LoVo (cell line): Measurements from ENCODE around the gene ANKRD13B.

Source experiments
- DNase-seq: peaks from one replicate; pipeline ENCODE4 v3.0.0-alpha.2; 2016; ENCODE audit warnings: low spot score

The ANKRD13B gene

DNA sequence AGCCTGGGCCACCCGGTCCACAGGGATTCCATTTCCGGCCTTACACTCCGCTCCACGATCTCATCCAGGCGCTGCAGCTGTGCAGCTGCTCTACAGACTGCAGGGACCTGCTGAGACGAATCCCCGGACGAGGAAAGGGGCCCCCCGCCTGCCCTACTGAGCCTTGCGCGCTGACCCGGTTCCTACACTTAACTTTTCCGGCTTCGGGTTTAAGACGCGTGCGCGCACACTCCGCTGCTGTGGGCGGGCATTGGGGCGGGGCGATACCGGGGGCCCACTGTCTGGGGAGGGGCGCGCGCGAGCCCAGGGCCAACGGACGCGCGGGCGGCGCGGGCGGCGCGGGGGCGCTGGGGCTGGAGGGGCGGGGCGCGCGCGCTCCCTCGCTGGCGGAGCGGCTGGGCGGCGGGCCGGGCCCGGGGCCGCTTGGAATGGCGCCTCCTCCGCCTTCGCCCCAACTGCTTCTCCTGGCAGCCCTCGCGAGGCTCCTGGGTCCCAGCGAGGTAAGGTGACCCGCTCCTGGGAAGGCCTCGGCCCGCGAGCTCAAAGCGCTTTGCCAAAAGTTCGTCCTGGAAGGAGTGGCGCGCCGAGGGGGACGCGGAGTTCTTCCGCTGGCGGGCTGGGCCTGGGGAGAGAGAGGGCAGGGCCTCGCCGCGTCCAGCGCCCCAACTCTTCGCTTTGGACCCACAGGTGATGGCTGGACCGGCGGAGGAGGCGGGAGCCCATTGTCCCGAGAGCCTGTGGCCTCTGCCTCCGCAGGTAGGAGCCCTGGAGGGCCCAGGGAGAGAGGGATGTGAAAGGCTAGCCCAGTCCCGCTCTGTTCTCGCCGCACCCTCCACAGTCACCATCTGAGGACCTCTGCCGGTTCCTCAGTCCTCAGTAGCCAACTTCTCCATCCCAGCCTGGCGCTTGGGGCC lies 24.3 kb upstream of the ANKRD13B start, which contains the start of gene TP53I13:
TP53I13 (plus strand) TSS at position 371 of the 914 bp plus-strand sequence; CDS start at position 429, 58 bp downstream.
- peak; percentile 48 for DNase-seq

DNA sequence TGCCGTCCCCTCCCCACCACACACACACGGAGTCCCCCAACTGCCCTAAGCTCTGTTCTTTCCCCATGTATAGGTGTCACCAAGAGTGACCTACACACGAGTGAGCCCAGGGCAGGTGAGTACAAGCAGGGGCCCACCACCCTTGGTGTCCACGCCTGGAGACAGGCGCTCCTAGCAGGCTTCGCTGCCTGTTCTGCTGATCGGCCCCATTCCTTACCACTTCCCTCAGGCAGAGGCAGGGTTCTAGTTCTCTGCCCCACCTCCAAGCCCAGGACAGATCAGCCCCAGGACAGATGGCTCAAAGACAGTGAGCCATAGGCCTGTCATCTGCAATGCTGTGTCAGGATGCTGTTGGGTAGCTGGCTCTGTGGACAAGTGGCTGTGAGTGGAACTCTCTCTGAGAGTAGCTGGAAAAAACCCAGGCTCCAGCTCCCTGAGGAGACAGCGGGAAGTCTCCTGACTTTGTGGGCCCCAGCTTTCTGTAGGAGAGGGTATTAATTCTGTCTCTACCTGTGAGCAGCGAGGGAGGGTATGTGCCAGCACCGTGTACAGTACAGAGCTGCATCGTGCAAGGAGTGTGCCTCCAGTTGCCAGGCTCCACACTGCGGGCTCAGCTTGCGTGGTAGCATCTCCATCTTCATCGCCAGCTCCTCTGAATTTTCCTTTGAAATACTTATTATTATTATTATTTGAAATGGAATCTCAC lies 23.5 kb upstream of the ANKRD13B start:
- DNase-seq: no peak

DNA sequence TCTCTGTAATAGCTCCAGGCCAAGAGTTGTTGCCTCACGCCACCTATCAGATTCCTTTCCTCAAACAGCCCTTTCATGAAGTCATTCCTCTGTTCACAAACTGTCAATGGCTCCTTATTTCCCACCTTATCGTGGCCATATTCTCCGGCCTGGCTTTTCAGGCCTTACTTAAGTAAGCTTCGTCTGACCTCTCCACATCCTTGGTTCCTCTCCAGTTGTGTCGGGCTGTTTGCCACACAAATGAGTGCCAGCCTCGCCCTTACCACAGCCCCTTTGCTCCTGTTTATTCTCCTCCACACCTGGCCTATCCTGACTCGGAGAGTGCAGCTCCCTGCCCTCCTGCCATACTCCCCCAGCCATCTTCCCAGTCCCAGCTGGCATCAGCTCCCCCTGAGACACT lies 22.4 kb upstream of the ANKRD13B start:
- DNase-seq: no peak

DNA sequence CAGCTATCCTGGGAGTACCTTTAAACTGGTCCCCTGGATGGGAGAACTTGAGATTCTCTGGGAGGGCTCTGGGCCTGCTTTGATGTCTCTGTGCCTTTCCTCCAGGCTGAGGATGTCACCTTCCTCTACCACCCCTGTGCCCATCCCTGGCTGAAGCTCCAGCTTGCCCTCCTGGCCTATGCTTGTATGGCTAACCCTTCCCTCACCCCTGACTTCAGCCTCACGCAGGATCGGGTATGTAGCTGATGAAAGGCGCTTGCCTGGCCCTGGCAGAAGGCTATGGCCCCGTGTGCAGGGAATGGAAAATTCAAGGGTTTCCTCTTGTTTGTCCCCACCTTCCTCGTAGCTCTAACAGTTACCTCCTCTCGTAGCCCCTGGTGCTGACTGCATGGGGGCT lies 21.4 kb upstream of the ANKRD13B start:
- no peak for DNase-seq

DNA sequence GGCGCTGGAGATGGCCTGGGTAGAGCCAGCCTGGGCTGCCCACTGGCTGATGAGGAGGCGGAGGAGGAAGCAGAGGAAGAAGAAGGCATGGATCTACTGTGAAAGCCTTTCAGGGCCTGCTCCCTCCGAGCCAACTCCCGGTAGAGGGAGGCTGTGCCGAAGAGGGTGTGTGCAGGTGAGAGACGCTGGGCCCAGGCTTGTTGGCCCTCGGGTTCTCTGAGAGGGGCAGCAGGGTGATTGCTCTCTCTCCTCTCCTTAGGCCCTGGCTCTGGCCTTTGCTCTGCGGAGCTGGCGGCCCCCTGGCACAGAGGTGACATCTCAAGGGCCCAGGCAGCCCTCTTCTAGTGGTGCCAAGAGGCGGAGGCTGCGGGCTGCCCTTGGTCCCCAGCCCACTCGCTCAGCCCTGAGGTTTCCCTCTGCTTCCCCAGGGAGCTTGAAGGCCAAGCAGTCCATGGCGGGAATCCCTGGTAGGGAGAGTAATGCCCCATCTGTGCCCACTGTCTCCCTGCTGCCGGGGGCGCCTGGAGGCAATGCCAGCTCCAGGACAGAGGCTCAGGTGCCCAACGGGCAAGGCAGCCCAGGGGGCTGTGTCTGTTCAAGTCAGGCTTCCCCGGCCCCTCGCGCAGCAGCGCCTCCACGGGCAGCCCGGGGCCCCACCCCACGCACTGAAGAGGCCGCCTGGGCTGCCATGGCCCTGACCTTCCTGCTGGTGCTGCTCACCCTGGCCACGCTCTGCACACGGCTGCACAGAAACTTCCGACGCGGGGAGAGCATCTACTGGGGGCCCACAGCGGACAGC lies 20.9 kb upstream of the ANKRD13B start:
- no peak for DNase-seq

DNA sequence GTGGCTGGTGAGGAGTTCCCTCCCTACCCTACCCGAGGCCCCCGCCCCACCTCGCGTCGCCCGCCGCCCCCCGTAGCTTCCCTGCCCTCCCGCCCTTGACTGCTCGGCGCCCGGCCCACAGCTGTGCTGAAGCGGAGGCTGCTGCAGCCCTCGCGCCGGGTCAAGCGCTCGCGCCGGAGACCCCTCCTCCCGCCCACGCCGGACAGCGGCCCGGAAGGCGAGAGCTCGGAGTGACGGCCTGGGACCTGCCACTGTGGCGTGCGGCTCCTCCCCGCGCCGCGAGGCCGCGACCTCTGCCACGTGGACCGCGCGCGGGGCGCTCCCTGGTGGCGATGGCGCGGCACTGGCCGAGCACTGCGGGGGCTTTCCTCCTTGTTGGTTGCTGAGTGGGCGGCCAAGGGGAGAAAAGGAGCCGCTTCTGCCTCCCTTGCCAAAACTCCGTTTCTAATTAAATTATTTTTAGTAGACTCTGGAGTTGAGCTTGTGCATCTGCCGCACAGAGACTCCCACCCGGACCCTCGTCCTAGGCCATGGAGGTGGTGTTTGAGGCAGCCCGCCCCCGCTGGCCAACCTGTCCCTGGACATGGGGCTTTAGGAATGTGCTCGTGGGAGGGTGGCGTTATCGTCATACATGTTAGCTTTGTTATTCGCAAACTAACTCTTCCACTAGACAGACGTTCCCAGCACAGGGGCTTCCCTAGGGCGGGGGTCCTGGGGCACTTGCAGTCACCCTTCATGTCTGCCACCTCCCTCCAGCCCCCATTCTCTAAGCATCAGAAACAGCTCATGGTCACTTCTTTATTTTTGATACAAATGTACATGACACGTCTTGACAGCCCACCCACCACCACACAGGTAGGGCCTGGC lies 20.0 kb upstream of the ANKRD13B start:
- no peak for DNase-seq

DNA sequence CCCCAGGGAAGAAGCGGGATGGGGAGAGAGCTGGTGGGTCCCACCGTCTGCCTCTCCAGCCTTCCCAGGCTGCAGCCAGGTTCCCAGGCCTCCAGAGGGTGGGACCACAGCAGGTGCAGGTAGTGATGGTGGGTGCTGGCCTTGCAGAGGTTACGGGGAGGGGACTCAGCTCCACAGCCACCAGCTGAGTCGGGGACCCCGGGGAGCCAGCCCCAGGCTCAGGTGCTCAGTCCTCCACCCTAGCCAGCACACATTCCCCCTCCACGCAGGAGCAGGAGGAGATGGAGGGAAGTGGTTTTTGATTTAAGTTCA lies 19.4 kb upstream of the ANKRD13B start:
- no peak for DNase-seq

DNA sequence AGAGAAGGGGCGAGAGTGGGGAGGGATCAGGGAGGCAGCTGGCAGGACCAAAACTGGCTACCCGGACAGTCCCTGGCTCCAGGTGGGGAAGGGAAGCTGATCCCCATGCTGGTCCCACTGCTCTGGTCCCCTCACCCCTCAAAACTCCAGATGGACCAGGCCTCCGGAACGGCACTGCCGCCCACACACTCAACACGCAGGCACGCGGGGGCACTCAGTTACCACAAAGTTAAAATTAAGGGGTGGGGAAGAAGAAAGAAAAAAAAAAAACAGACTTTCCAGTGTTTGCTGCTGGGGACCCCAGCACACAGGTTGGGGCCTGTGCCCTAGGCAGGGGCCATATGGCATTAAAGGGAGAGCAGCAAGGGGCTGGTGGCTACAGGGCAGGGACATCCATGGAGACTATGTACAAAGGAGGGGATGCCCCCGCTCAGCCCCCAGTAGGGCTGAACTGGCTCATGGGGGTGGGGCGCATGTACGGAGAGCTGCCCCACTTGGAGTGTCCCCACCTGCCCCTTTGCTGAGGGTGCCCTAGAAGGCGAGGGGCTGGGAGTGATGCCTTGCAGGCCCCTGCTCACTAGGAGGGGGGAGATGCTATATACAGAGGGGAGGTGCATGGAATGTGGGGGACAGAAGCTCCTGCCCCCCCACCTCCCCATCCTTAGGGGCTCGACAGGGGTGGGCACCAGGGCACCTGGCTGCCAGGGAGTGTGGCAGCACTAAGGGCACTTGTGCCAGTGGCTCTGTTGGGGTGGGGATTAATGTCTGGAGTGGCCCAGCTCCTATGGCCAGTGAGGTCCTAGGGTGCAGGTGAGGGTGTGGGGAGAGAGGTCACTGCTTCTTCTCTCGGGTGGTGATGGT lies 18.8 kb upstream of the ANKRD13B start:
- no peak for DNase-seq

DNA sequence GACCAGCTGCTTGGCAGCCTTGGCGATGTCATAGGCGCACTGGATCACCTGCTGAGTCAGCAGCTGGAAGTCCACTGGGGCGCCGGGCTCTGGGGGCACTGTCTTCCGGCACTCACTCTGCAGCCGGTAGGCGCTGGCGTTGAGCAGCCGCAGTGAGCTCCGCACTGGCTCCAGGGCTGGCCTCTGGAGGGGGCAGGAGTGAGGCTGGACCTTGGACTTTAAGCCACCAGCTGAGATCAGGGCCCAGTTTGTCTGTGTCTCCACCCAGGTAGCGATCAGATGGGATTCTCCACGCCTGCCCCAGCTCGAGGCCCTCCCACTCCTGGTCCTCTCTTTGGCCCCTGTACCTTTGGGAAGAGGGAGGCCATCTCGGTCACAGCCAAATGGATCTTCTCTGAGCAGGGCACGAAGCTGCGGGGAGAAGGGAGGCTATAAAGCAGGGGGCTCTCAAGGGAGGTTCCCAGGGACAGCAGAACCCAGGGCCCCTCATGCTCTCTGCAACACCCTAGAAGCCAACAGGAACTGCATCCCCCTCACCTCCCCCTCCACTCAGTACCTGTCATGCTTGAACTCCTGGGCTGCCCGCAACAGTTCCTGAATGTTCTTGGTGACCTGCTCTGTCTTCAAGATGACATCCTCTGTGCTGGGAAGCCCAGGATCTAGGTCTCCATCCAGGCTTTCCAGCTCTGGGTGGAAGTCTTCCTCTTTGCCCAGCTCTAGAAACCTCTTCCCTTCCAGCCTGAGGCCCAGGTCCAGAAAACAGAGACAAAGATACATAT lies 18.0 kb upstream of the ANKRD13B start:
- DNase-seq: no peak

DNA sequence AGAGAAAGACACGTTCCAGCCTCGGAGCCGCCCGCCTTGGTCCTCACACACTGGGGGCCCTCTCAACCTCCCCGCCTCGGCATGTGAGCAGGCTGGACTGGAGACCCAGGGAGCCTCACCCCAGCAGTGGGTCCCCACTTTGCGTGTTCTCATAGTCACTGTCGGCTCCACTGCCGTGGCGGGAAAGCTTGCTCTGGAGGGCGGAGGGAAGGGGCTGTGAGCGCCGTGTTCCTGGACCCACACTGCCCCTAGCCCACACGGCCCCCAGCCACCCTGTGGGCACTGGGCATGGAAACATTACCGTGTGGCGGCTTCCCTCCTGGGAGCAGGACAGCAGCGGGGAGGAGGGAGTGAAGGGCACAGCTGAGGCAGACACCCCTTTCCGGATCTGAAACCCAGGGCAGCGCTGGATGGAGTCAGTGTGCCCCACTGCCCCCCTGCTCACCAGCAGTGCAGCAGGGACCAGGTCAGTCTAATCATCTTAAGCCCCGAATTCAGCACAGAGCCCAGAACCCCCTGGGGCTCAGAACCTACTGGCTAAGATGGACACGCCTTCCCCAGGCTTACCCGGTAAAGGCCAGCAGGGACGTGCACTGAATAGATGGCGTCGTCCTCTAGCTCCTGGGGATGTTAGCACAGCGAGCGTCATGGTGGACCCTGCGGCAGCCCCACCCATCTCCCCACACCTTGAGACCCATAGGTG lies 17.3 kb upstream of the ANKRD13B start:
- DNase-seq: no peak

DNA sequence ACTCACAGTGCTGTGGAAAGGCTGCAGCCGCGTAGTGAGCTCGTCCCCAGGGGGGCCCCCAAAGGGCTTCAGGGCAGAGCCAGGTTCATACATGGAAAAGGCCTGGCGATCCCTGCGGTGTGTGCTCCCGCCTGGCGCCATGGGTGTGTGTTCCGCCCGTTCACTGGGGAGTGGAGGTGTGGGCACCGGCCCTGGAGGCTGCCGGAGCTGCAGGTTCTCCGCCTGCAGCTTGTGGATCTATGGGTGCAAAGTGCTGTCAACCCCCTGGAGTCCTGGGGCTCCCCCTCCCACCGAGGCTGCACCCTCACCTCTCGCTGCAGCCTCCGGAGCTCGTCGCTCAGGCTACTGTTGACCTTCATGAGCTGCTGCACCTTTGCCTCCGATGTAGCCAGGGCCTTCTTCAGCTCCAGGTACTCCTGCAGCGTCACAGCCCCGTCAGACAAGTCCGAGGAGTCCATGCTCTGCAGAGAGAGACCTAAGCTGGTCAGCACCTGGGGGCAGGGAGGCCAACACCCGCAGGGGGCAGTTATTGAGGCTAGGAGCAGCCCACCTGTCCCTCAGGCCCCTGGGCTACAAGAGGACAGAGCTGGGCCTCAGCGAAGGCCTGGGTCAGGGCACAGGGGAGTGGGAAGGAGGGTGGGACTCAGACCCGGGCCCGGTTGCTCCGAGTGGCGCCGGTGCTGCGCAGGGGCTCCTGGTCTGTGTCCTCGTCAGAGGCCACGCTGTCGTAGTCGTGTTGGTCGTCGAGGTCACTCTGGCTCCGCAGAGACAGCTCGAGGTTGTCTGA lies 16.5 kb upstream of the ANKRD13B start:
- DNase-seq: no peak

DNA sequence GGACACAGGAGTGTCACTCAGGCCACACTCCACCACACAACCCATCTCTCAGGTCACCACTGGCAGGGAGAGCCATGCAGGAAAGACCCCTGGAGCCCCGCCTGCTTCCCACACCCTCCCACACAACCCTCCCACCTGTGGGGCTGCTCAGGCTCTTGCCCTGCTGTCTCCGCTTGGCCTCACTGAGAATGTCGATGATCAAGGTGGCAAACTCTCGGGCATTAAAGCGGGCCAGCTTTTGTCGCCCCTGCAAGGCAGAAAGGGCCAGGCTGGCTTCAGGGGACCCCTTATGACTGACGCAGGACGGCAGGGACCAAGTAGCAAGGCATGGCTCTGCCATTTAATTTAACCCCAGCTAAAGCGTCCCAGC lies 15.9 kb upstream of the ANKRD13B start:
- DNase-seq: no peak

DNA sequence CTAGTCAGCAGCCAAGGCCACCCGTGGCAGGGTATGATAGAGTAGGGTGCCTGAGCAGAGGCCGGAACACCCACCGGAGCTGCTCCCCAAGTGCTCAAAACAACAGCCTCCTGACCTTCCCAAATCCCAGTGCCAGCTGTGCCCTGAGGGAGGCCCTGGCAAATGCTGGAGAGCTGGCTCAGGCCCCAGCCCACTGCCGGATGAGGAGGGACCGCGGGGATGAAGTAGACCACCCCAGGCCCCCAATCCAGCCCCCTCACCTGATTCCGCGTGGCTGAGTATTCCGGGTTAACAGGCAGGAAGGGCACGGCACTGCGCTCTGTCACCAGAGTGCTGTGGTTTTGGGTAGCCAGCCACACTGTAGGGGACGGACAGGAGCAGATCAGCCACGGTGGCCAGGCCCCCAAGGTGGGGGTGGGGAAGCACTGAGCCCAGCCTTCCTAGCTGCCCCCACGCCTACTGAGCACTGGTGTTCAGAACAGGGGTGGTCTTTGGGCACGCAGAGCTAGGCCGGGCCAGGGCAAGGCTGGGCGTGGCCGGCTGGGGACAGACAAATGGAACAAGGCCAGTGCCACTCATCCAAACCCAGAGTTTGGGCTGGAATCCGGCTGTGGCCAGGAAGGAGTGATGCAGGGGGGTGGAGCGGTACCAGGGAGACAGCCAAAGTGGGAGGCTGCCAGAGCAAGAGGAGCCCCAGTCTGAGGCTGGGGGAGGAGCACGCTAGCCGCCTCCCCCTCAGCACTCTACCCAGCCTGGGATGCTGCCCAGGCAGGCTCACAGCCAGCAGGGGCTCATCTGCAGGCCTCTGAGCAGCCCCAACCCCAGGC lies 15.3 kb upstream of the ANKRD13B start:
- DNase-seq: no peak

DNA sequence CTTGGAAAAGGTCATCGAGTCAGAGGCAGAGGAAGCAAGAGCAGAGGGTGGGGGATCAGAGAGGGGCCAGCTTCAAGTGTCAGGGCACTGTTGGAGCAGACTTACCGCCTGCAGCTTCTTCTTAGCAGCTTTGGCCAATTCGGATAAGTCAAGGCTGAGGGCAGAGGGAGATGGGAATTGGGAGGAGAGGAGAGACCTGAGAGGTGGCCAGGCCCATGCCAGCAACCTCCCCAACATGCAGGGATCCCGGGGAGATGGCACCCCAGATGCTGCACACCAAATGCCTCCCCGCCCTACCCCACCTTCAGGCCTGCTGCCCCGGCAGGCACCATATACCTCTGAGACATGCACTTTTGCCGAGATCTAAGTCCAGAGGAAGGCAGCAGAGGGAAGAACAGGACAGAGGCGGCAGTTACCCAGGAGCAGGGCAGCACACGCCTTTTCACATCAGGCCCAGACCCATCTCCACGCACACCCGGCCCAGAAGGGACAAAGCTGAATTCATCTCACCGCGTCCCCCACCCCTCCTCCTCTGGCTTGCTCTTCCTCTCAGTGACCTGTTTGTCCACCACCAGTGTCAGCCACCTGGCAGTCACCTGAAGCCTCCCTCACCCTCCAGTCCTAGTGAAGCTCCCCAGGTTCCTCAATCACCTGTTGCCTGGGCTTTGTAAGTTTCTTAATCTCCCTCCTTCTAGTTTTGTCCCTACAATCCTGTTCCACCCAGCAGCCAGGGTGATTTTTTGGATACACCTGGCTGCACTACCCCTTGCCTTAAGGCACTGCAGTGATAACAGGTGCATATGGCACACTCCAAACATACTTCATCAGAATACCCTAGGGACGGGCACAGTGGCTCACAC lies 14.1 kb upstream of the ANKRD13B start:
- no peak for DNase-seq

DNA sequence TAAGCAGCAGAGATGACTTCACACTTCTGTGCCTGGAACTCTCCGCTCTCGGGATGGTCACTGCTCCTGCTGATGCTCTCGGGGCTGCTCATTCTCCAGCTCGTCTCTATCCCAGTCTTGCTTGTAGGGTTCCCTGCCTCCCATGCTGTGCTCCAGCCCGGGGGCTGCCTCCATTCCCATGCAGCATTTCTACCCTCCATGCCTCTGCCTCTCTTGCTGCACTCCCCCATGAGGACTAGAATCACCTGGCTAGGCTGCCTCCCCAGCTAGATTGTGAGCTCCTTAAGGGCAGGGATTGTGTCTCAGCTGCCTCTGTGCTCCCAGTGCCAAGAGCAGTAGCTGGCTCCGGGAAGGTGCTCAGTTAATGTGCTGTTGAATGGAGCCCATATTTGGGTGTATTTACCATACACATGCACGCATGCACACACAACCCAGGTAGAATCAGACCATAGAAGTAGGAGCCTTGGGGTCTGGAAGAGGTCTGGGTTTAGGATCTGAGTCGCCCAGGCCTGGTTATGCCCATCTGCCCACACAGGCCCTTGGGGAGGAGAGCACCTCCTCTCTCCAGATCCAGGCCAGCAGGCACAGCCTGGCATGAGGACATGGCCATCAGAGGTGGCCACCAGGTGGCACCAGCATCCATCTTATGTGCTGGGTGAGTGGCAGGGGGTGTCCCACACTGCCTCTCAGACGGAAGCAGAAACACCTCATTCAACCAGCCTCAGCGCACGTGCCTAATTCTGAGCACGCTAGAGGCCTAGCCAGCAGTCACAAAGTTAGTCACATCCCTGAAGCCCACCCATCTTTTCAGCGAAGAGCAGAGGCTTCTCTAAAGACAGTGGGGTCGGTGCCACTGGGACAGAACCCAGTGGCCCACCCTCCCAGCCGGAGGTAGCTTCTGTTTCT lies 12.8 kb upstream of the ANKRD13B start:
- DNase-seq: peak; percentile 61
